ENCODE data around the gene RNF4. TPM values are rescaled to one million over a fixed set of nuclear protein-coding genes. Genes with fewer than 3 reads are reported as not detected.
"Not testable (repeated sequence)": the region's sequence is repeated elsewhere in the genome, so short reads cannot be mapped to it uniquely, and the experiment has no call there.

The RNF4 gene
- total and polyA plus RNA-seq, 9 donors, result 27.0 to 72.1 (median 47.1) TPM

DNA sequence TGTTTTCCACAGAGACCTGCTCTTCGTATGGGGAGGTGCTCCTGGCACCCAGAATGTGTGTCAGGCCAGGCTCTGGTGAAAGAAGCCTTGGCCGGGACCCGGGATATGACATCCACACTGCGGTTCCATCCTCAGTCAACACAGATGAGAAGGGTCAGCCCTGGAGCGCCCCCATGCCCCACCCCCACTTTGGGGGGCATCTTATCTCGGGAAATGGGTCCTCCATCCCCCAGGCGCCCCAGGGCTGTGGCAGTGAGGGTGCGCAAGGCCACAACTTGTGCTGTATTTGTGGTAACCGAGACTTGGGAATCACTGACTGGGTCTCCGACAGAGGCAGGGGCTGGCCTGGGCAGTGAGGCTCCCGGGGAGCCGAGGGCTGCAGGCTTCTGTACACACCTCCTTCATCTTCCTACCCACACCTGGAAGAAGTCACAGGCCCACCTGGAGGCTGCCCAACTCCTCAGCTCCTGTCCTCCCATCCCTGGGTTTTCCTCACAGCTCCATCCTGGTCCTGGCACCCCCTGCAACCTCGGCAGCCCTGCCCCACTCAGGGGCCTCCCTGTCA is 42.1 kb upstream of the RNF4 start:
- H3K4me1 ChIP-seq (ENCODE audit: insufficient read depth), result no peaks in the 10 kb centered on the region
- WGBS, 3 donors, result 82 to 86% (median 84%) methylated on average over 13 of the region's 13 CpGs
- H3K27me3 ChIP-seq, result no peaks in the 10 kb centered on the region
- no peaks in the 10 kb centered on the region for H3K36me3 ChIP-seq
- intact Hi-C loops (cut with DNase I), result no loop called here
- H3K4me3 ChIP-seq, result no peak overlapping the region
- H3K9me3 ChIP-seq, result no peaks in the 10 kb centered on the region
- no peak overlapping the region for H3K27ac ChIP-seq
- no peak for TF ChIP-seq POLR2A (IDR thresholded peaks at IDR 0.05)
- TF ChIP-seq, protein P1, sequence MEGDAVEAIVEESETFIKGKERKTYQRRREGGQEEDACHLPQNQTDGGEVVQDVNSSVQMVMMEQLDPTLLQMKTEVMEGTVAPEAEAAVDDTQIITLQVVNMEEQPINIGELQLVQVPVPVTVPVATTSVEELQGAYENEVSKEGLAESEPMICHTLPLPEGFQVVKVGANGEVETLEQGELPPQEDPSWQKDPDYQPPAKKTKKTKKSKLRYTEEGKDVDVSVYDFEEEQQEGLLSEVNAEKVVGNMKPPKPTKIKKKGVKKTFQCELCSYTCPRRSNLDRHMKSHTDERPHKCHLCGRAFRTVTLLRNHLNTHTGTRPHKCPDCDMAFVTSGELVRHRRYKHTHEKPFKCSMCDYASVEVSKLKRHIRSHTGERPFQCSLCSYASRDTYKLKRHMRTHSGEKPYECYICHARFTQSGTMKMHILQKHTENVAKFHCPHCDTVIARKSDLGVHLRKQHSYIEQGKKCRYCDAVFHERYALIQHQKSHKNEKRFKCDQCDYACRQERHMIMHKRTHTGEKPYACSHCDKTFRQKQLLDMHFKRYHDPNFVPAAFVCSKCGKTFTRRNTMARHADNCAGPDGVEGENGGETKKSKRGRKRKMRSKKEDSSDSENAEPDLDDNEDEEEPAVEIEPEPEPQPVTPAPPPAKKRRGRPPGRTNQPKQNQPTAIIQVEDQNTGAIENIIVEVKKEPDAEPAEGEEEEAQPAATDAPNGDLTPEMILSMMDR (IDR thresholded peaks at IDR 0.05), result no peak
- TF ChIP-seq EP300 (IDR thresholded peaks at IDR 0.05), result no peak
- no peak for DNase-seq

DNA sequence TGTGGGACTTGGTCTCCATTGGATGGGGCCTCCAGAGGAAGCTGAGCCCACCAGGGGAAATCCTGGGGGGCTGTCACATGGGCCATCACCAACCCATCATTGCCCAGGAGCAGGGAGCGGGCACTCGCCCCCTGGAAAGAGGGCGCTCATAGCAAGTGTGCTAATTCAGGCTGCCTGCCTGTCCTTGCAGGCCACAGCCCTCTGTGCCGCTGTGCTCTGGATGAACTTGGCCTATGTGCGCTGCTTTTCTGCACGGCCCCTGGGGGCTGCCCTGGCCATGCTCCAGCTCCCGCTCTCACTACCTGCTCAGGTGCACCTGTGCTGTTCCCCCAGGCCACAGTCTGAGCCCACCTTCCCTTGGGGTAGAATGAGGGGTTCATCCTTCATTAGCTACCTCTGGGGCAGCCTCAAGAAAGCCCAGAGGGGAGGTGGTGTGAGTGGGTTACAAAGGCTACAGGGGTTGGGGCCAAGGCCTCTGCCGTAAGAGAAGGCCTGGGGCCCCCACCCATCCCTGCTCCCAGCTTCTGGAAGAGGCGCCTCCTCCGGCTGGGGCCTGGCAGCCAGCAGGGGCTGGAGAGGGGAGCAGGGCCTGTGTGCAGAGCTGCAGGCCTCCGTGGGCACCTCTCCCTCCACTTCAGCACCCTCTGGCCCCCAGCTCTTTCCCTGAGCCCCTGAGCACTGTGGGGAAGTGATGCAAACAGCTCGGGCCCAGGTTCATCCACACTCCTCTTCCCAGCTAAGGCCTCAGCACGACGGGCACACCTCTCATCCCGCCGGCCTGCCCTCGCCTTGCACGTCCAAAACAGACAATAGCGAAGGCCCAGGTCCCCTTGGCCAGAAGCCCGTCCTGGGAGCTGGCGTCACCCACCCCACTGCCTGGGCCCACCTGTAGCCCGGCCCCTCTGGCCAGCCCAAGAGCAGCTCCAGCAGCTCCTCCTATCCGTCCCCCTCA is 41.2 kb upstream of the RNF4 start:
- no peak overlapping the region for H3K27ac ChIP-seq
- WGBS, 3 donors, result 82 to 83% (median 82%) methylated on average over 23 of the region's 23 CpGs
- H3K9me3 ChIP-seq, result no peaks in the 10 kb centered on the region
- H3K4me1 ChIP-seq (ENCODE audit: insufficient read depth), result no peaks in the 10 kb centered on the region
- intact Hi-C loops (cut with DNase I), result no loop called here
- no peaks in the 10 kb centered on the region for H3K27me3 ChIP-seq
- H3K36me3 ChIP-seq, result no peaks in the 10 kb centered on the region
- no peak for TF ChIP-seq EP300 (IDR thresholded peaks at IDR 0.05)
- TF ChIP-seq, protein P1 (IDR thresholded peaks at IDR 0.05), result no peak
- no peak for TF ChIP-seq POLR2A (IDR thresholded peaks at IDR 0.05)
- no peak overlapping the region for H3K4me3 ChIP-seq
- DNase-seq, result no peak

DNA sequence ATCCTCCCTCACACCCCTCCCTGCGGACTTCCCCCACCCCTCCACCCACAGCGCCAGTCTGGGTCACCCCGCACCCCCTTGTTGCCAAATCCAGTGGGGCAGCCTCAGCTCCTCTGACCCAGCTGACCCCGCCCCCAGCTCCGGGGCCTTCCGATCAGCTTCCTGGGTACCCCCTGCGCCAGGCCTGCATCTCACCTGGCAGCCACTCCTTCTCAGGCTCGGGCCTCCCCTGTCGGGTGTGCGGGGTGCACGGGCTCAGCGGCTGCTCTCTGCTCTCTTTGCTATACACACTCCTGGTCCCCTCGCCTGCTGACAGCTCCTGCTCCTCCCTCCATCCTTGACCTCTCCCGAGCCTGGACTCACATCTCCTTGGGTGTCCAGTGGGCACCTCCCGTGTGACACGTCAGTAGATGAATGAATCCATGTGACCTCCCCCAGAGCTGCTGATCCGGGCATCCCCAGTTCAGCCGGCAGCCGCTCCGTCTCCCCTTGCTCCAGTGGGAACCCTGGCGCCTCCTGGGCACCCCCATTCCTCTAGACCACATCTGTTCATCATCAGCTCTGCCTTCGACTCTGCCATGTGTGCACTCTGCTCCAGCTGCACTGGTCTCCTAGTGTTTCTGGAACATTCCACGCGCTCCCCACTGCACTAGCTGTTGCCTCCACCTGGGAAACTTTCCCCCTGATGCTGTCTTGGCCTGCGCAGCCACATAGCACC is 40.3 kb upstream of the RNF4 start:
- Histone ChIP-seq H3K4me3 (no peak overlapping the region), H3K4me1 (ENCODE audit: insufficient read depth) (no peaks in the 10 kb centered on the region), H3K9me3 (no peaks in the 10 kb centered on the region), H3K27me3 (no peaks in the 10 kb centered on the region), H3K36me3 (no peaks in the 10 kb centered on the region), H3K27ac (no peak overlapping the region)
- intact Hi-C loops (cut with DNase I), result no loop called here
- WGBS, 3 donors, result 47 to 61% (median 49%) methylated on average over 25 of the region's 25 CpGs
- TF ChIP-seq POLR2A (IDR thresholded peaks at IDR 0.05) (no peak), EP300 (IDR thresholded peaks at IDR 0.05) (no peak)
- TF ChIP-seq, protein P1 (IDR thresholded peaks at IDR 0.05), result no peak
- no peak for DNase-seq

DNA sequence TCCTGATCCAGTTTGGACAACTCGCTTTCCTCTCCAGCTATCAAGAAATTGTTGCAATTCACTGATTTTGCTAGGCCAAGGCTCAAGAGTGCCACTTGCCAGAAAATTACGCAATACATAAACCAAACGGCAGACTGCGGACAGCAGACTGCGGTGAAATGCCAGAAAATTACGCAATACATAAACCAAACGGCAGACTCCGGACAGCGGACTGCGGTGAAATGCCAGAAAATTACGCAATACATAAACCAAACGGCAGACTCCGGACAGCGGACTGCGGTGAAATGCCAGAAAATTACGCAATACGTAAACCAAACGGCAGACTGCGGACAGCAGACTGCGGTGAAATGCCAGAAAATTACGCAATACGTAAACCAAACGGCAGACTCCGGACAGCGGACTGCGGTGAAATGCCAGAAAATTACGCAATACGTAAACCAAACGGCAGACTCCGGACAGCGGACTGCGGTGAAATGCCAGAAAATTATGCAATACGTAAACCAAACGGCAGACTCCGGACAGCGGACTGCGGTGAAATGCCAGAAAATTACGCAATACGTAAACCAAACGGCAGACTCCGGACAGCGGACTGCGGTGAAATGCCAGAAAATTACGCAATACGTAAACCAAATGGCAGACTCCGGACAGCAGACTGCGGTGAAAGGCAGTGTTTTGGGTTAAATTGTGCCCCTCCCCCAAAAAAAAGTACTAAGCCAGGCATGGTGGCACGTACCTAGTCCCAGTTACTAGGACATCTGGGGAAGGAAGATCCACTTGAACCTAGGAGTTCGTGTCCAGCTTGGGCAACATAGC is 38.8 kb upstream of the RNF4 start:
- H3K27me3 ChIP-seq; H3K9me3 ChIP-seq; H3K4me1 ChIP-seq (ENCODE audit: insufficient read depth); intact Hi-C loops (cut with DNase I); H3K36me3 ChIP-seq; H3K4me3 ChIP-seq; H3K27ac ChIP-seq: not testable (repeated sequence)
- 69 to 77% (median 73%) methylated on average over 27 to 31 of the region's 49 CpGs for WGBS, 3 donors
- DNase-seq, result peak in 1 of 5 donors; percentile 35
